Endodermal cell (in vitro differentiated cells): ENCODE results near the gene TNFSF11. TPM values are rescaled to one million over a fixed set of nuclear protein-coding genes. Genes with fewer than 3 reads are reported as not detected.

ENCODE experiments used
- DNase-seq: peaks from one replicate; pipeline ENCODE4 v3.0.0-alpha.2; 2017
- H3K27ac ChIP-seq: 2 replicates; pipeline ENCODE4 v1.5.1; 2013; ENCODE audit warnings: mild to moderate bottlenecking, low read depth, low read length, moderate library complexity
- H3K27me3 ChIP-seq: 2 replicates; pipeline ENCODE4 v1.6.1; 2013; ENCODE audit warnings: mild to moderate bottlenecking, low read length, moderate library complexity; ENCODE audit not compliant: insufficient read depth, control insufficient read depth, poor library complexity, severe bottlenecking
- H3K36me3 ChIP-seq: 2 replicates; pipeline ENCODE4 v1.7.0; 2013; ENCODE audit warnings: mild to moderate bottlenecking, low read length, moderate library complexity; ENCODE audit not compliant: control insufficient read depth, insufficient read depth
- H3K4me1 ChIP-seq: one replicate; pipeline ENCODE4 v1.7.0; 2013; ENCODE audit warnings: low read length; ENCODE audit not compliant: control insufficient read depth, insufficient read depth
- H3K4me3 ChIP-seq: 2 replicates; pipeline ENCODE4 v1.5.1; 2013; ENCODE audit warnings: mild to moderate bottlenecking, low read length, moderate library complexity
- H3K9ac ChIP-seq: 2 replicates; pipeline ENCODE4 v1.6.1; 2013; ENCODE audit warnings: mild to moderate bottlenecking, low read length, moderate library complexity; ENCODE audit not compliant: poor library complexity, severe bottlenecking; ENCODE audit errors: extremely low read depth
- H3K9me3 ChIP-seq: 2 replicates; pipeline ENCODE4 v1.6.1; 2013; ENCODE audit warnings: mild to moderate bottlenecking, low read length, moderate library complexity; ENCODE audit not compliant: control insufficient read depth
- H3K27ac Mint-ChIP-seq: 2 replicates; pipeline ENCODE4 v1.8.0; 2020; ENCODE audit warnings: mixed read lengths
- H3K27me3 Mint-ChIP-seq: 2 replicates; pipeline ENCODE4 v1.8.0; 2021; ENCODE audit warnings: mild to moderate bottlenecking, mixed read lengths; ENCODE audit not compliant: insufficient read depth
- H3K36me3 Mint-ChIP-seq: 2 replicates; pipeline ENCODE4 v1.8.0; 2020; ENCODE audit warnings: low read depth, mixed read lengths
- H3K4me1 Mint-ChIP-seq: 2 replicates; pipeline ENCODE4 v1.8.0; 2020; ENCODE audit warnings: mixed read lengths
- H3K4me3 Mint-ChIP-seq: 2 replicates; pipeline ENCODE4 v1.8.0; 2020; ENCODE audit warnings: mild to moderate bottlenecking, moderate library complexity, mixed read lengths
- H3K9me3 Mint-ChIP-seq: 2 replicates; pipeline ENCODE4 v1.8.0; 2020; ENCODE audit warnings: mild to moderate bottlenecking, mixed read lengths
- CTCF ChIP-seq: fragments of 200-600 bp; sonication (generic); conservative IDR thresholded peaks from 2 replicates; pipeline ENCODE4 v1.5.0; 2021; ENCODE audit warnings: antibody characterized with exemption, mild to moderate bottlenecking
- WGBS, 2 experiments: methylation state at CpG; one replicate each; pipeline versions ENCODE4 v1.1.5 to v1.1.7; 2013; ENCODE audit warnings: missing lambda C conversion rate in 2 of 2, mixed read lengths in 1 of 2; ENCODE audit not compliant: insufficient coverage in 1 of 2, insufficient read length in 1 of 2; 5-methylcytosine and 5-hydroxymethylcytosine counted together
- total RNA-seq, 2 donors: library from RNA; stranded (reverse); fragmentation: NEBNext Ultra II Directional in 1 of 2; extraction: Animal tissue kit (Norgen Biotek cat#: 25700) in 1 of 2; gene quantifications; 2 replicates in 1 of 2; 3 replicates in 1 of 2; pipeline ENCODE4 v1.2.1, GENCODE V29; 2021

Gene TNFSF11
- total RNA-seq, 2 donors from 2014 or later: 0.53 to 1.1 TPM

GRCh38 chr13:42631181-42631580 is 57.2 kb downstream of the TNFSF11 start:
- Histone ChIP-seq H3K9ac (no peak overlapping the region), H3K27ac (no peak overlapping the region), H3K36me3 (no peaks in the 10 kb centered on the region), H3K27me3 (no peaks in the 10 kb centered on the region), H3K9me3 (no peaks in the 10 kb centered on the region), H3K4me3 (no peak overlapping the region), H3K4me1 (no peaks in the 10 kb centered on the region)
- Mint-ChIP-seq H3K9me3 (no peaks in the 10 kb centered on the region), H3K27me3 (peaks cover 16% of the 10 kb centered on the region), H3K4me3 (no peak overlapping the region), H3K4me1 (peaks cover 3% of the 10 kb centered on the region), H3K27ac (no peak overlapping the region), H3K36me3 (no peaks in the 10 kb centered on the region)
- WGBS, 2 experiments: 100% methylated on average over 1 of the region's 1 CpG
- TF ChIP-seq CTCF: no peak
- no peak for DNase-seq

- H3K4me1 Mint-ChIP-seq: peaks cover 3% of the 10 kb centered on the region
- no peak overlapping the region for H3K27ac ChIP-seq
- no peak overlapping the region for H3K27ac Mint-ChIP-seq
These were observed 59.5 kb downstream of the TNFSF11 start for GRCh38 chr13:42633495-42633894.

GRCh38 chr13:42638101-42638500 is 64.1 kb downstream of the TNFSF11 start:
- peaks cover 16% of the 10 kb centered on the region for H3K9me3 ChIP-seq
- Mint-ChIP-seq H3K4me3 (no peak overlapping the region), H3K27me3 (peaks cover 2% of the 10 kb centered on the region), H3K4me1 (peaks cover 9% of the 10 kb centered on the region), H3K27ac (no peak overlapping the region), H3K9me3 (peaks cover 26% of the 10 kb centered on the region), H3K36me3 (no peaks in the 10 kb centered on the region)
- H3K36me3 ChIP-seq: no peaks in the 10 kb centered on the region
- TF ChIP-seq CTCF: no peak
- H3K9ac ChIP-seq: no peak overlapping the region
- H3K27ac ChIP-seq: no peak overlapping the region
- WGBS, 2 experiments: 88 to 94% methylated on average over 4 to 5 of the region's 5 CpGs
- DNase-seq: no peak
- no peaks in the 10 kb centered on the region for H3K4me1 ChIP-seq
- no peak overlapping the region for H3K4me3 ChIP-seq
- H3K27me3 ChIP-seq: no peaks in the 10 kb centered on the region

More at GRCh38 chr13:42633495-42633894, 59.5 kb downstream of the TNFSF11 start:
- H3K36me3 ChIP-seq: no peaks in the 10 kb centered on the region
- no peak overlapping the region for H3K4me3 ChIP-seq
- no peak overlapping the region for H3K9ac ChIP-seq
- no peaks in the 10 kb centered on the region for H3K9me3 ChIP-seq
- Mint-ChIP-seq H3K27me3 (peaks cover 9% of the 10 kb centered on the region), H3K36me3 (no peaks in the 10 kb centered on the region), H3K4me3 (no peak overlapping the region), H3K9me3 (no peaks in the 10 kb centered on the region)
- no peak for TF ChIP-seq CTCF
- no peaks in the 10 kb centered on the region for H3K27me3 ChIP-seq
- no peaks in the 10 kb centered on the region for H3K4me1 ChIP-seq
- DNase-seq: no peak
